ENCODE data around the gene SMAD7.

The SMAD7 gene

GRCh38 chr18:48950536-48951447, at the start of gene SMAD7:
TSS of gene SMAD7 (minus strand) at chr18:48950965. CDS start at chr18:48950424, 541 bp downstream.
- no peak for DNase-seq

- DNase-seq, result no peak
Observed at GRCh38 chr18:48999569-48999968, 48.8 kb upstream of the SMAD7 start.

- no peak for DNase-seq
Observed at GRCh38 chr18:48997985-48998831, 47.4 kb upstream of the SMAD7 start.

GRCh38 chr18:48997681-48997984, 46.9 kb upstream of the SMAD7 start:
- DNase-seq, result no peak

GRCh38 chr18:48996901-48997463, 46.2 kb upstream of the SMAD7 start:
- DNase-seq, result no peak

GRCh38 chr18:48996041-48996440, 45.3 kb upstream of the SMAD7 start:
- DNase-seq, result no peak

- no peak for DNase-seq
Observed at GRCh38 chr18:48994926-48995835, 44.4 kb upstream of the SMAD7 start.

- DNase-seq, result no peak
Observed at GRCh38 chr18:48994044-48994651, 43.4 kb upstream of the SMAD7 start.

GRCh38 chr18:48993586-48993985, 42.8 kb upstream of the SMAD7 start:
- no peak for DNase-seq

- DNase-seq, result no peak
Observed at GRCh38 chr18:48992791-48993555, 42.2 kb upstream of the SMAD7 start.

- no peak for DNase-seq
Observed at GRCh38 chr18:48992133-48992532, 41.4 kb upstream of the SMAD7 start.

- no peak for DNase-seq
Observed at GRCh38 chr18:48991676-48992075, 40.9 kb upstream of the SMAD7 start.

- DNase-seq, result no peak
Observed at GRCh38 chr18:48991319-48991660, 40.5 kb upstream of the SMAD7 start.

GRCh38 chr18:48990481-48991318, 39.9 kb upstream of the SMAD7 start:
- no peak for DNase-seq

- DNase-seq, result no peak
Observed at GRCh38 chr18:48989304-48990303, 38.8 kb upstream of the SMAD7 start.

GRCh38 chr18:48988508-48989303, 37.9 kb upstream of the SMAD7 start:
- no peak for DNase-seq

- DNase-seq, result no peak
Observed at GRCh38 chr18:48987821-48988220, 37.1 kb upstream of the SMAD7 start.

Measured in NCI-H1436 treated with DMSO at 0.1 percent for 48 hours (cell line).